T-cell (primary cell): ENCODE results near the gene NEK3. TPM values are rescaled to one million over a fixed set of nuclear protein-coding genes. Genes with fewer than 3 reads are reported as not detected.
"Not testable (repeated sequence)": the region's sequence is repeated elsewhere in the genome, so short reads cannot be mapped to it uniquely, and the experiment has no call there.

ENCODE experiments used
- ATAC-seq, 4 experiments: fragments of 200-7000 bp in 3 of 4; fragments of 150-1000 bp in 1 of 4; cut with Tn5 transposase; replicated peaks in 1 of 4; 1 replicate in 3 of 4; 2 replicates in 1 of 4; pipeline ENCODE4 v1.10.0; 2021; ENCODE audit warnings: moderate library complexity in 3 of 4, mild to moderate bottlenecking in 2 of 4, moderate number of reproducible peaks in 1 of 4
- CTCF ChIA-PET, 2 donors: fragments of 300-600 bp; sonication (Branson Sonifier 250); formaldehyde crosslinking; loops; one replicate each; lab custom pipeline; 2022; ENCODE audit warnings: antibody characterized with exemption in 2 of 2; lab: Charles Lee
- POLR2A ChIA-PET, 2 donors: fragments of 300-600 bp; sonication (Branson Sonifier 250); formaldehyde crosslinking; loops; one replicate each; lab custom pipeline; 2022; ENCODE audit warnings: antibody characterized with exemption in 2 of 2; lab: Charles Lee
- DNase-seq, 35 experiments: peaks; one replicate each; pipeline versions ENCODE4 v3.0.0 to v3.0.0-alpha.2; 2013 to 2023
- H3K27ac ChIP-seq: one replicate; pipeline ENCODE4 v1.5.1; 2013; ENCODE audit warnings: low read length
- H3K27me3 ChIP-seq, 2 experiments: replicated peaks in 1 of 2; 1 replicate in 1 of 2; 2 replicates in 1 of 2; pipeline versions ENCODE4 v1.6.1 to v1.7.0; 2013; ENCODE audit warnings: low read length in 1 of 2, mixed read lengths in 1 of 2; ENCODE audit not compliant: control insufficient read depth in 2 of 2, insufficient read depth in 2 of 2; ENCODE audit errors: extremely low read depth in 1 of 2
- H3K36me3 ChIP-seq, 2 donors: 1 replicate in 1 of 2; 2 replicates in 1 of 2; pipeline versions ENCODE4 v1.6.1 to v1.7.0; 2013; ENCODE audit warnings: low read length in 1 of 2; ENCODE audit not compliant: control insufficient read depth in 2 of 2, insufficient read depth in 1 of 2; ENCODE audit errors: extremely low read depth in 1 of 2
- H3K4me1 ChIP-seq, 2 experiments: 1 replicate in 1 of 2; 2 replicates in 1 of 2; pipeline versions ENCODE4 v1.6.1 to v1.7.0; 2013; ENCODE audit warnings: low read length in 2 of 2, mixed read lengths in 1 of 2; ENCODE audit not compliant: insufficient read depth in 2 of 2, control insufficient read depth in 1 of 2; ENCODE audit errors: extremely low read depth in 1 of 2
- H3K4me3 ChIP-seq, 2 donors: 1 replicate in 1 of 2; 2 replicates in 1 of 2; pipeline versions ENCODE4 v1.5.1 to v1.7.0; 2013; ENCODE audit warnings: mild to moderate bottlenecking in 2 of 2, low read length in 1 of 2, moderate library complexity in 1 of 2; ENCODE audit not compliant: control insufficient read depth in 1 of 2; ENCODE audit errors: extremely low read depth in 1 of 2
- H3K9me3 ChIP-seq: 2 replicates; pipeline ENCODE4 v1.7.0; 2013
- H3K27ac Mint-ChIP-seq, 2 donors: one replicate each; pipeline ENCODE4 v1.8.0; 2020 to 2021; ENCODE audit warnings: mild to moderate bottlenecking in 2 of 2, mixed read lengths in 2 of 2
- H3K27me3 Mint-ChIP-seq, 2 donors: one replicate each; pipeline ENCODE4 v1.8.0; 2021 to 2022; ENCODE audit warnings: mixed read lengths in 2 of 2
- H3K36me3 Mint-ChIP-seq: one replicate; pipeline ENCODE4 v1.8.0; 2021; ENCODE audit warnings: mixed read lengths
- H3K4me1 Mint-ChIP-seq, 3 donors: one replicate each; pipeline ENCODE4 v1.8.0; 2020 to 2022; ENCODE audit warnings: mixed read lengths in 3 of 3, mild to moderate bottlenecking in 1 of 3
- H3K4me3 Mint-ChIP-seq, 3 donors: one replicate each; pipeline ENCODE4 v1.8.0; 2020 to 2022; ENCODE audit warnings: mild to moderate bottlenecking in 3 of 3, mixed read lengths in 3 of 3, moderate library complexity in 3 of 3
- H3K9me3 Mint-ChIP-seq, 3 donors: one replicate each; pipeline ENCODE4 v1.8.0; 2020 to 2022; ENCODE audit warnings: mixed read lengths in 3 of 3
- WGBS: methylation state at CpG from one replicate; pipeline ENCODE4 v1.1.5; 2013; ENCODE audit warnings: missing lambda C conversion rate; ENCODE audit not compliant: insufficient coverage; 5-methylcytosine and 5-hydroxymethylcytosine counted together
- total RNA-seq, 35 experiments: library from RNA in 6 of 35; stranded (reverse) in 6 of 35; fragments of 120-200 nt in 1 of 35; gene quantifications; one replicate each; pipeline versions ENCODE4 v1.2.1 to v1.2.4 and lab custom pipeline; 2013 to 2026

NEK3 gene
- total RNA-seq, 5 donors from 2014 or later (not counting 1 experiment from before 2014, with no cell fraction given), result 2.8 to 7.9 (median 4.3) TPM

- H3K27me3 ChIP-seq, H3K27me3 Mint-ChIP-seq, H3K9me3 ChIP-seq, H3K4me3 ChIP-seq, H3K27ac ChIP-seq, CTCF ChIA-PET, H3K4me1 ChIP-seq, H3K9me3 Mint-ChIP-seq, DNase-seq, H3K4me3 Mint-ChIP-seq: not testable (repeated sequence)
- no CpG with 5 or more reads among the region's 4 CpGs for WGBS
- peak overlapping the region in 1 of 2 donors; percentile 43 for H3K27ac Mint-ChIP-seq
- POLR2A ChIA-PET, result interaction anchor here in 1 of 2 donors (0.6 kb wide), 1 partner anchor 244 kb away, joined by 8 read pairs; no protein-coding TSS in a partner anchor
- peaks cover 28 to 43% (median 39%) of the 10 kb centered on the region in 3 donors for H3K4me1 Mint-ChIP-seq
- peak in 2 of 4 experiments; percentile 22 to 29 for ATAC-seq
- H3K36me3 Mint-ChIP-seq, result peaks cover 20% of the 10 kb centered on the region
- H3K36me3 ChIP-seq, result peaks cover 0 to 21% of the 10 kb centered on the region in 2 donors
Observed at GRCh38 chr13:52187424-52188187, 28.2 kb upstream of the NEK3 start.

- H3K4me1 ChIP-seq, result peaks cover 0 to 5% of the 10 kb centered on the region in 2 experiments
- H3K9me3 ChIP-seq, result no peaks in the 10 kb centered on the region
- no peak overlapping the region for H3K4me3 Mint-ChIP-seq
- CTCF ChIA-PET, result no interaction called here
- H3K36me3 Mint-ChIP-seq, result peaks cover 20% of the 10 kb centered on the region
- POLR2A ChIA-PET, result interaction anchor here in 1 of 2 donors (0.6 kb wide), 1 partner anchor 245 kb away, joined by 8 read pairs; no protein-coding TSS in a partner anchor
- H3K27me3 Mint-ChIP-seq, result no peaks in the 10 kb centered on the region
- ATAC-seq, result no peak
- no CpG with 5 or more reads among the region's 1 CpG for WGBS
- no peak for DNase-seq
- no peak overlapping the region for H3K4me3 ChIP-seq
- H3K9me3 Mint-ChIP-seq, result no peaks in the 10 kb centered on the region
- peaks cover 0 to 22% of the 10 kb centered on the region in 2 donors for H3K36me3 ChIP-seq
- H3K4me1 Mint-ChIP-seq, result peaks cover 26 to 41% (median 35%) of the 10 kb centered on the region in 3 donors
- no peak overlapping the region for H3K27ac ChIP-seq
- H3K27me3 ChIP-seq, result no peaks in the 10 kb centered on the region
- H3K27ac Mint-ChIP-seq, result peak overlapping the region; percentile 28 to 43
Observed at GRCh38 chr13:52187029-52187423, 27.6 kb upstream of the NEK3 start.

DNA sequence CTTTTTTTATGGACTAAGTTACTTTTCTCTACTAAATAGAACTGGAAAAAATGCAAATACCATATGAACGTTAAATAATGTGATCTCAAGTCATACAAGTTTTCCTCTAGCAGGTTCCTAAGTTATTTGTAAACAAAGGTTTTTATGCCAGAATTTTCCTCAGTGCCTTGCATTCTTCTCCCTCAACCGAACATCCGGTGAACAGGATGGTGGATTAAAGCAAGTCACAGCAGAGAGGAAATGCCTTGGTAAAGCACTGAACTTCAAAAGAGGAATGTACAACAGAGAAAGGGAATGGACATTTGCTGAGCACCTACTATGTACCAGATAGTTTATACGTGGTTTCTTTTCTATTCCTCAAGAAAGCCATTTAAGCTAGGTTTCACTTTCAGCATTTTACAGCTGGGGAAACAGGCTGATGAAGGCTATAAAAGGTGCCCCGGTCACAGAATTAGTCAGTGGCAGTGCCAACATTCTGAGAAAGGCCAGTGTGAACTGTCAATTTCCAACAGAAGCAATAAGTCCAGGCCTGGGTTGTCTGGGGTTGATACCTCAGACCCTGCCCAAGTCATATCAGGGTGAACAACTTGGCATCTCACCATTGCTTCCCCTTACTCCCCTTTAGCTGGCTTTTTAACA, 22.0 kb upstream of the NEK3 start:
- peaks cover 0 to 41% of the 10 kb centered on the region in 2 donors for H3K36me3 ChIP-seq
- H3K4me1 Mint-ChIP-seq, H3K27ac Mint-ChIP-seq, H3K9me3 ChIP-seq, ATAC-seq, H3K4me3 ChIP-seq, DNase-seq, H3K4me1 ChIP-seq, H3K27me3 ChIP-seq, H3K9me3 Mint-ChIP-seq, H3K27me3 Mint-ChIP-seq, POLR2A ChIA-PET, H3K27ac ChIP-seq, H3K4me3 Mint-ChIP-seq: not testable (repeated sequence)
- H3K36me3 Mint-ChIP-seq, result peaks cover 37% of the 10 kb centered on the region
- CTCF ChIA-PET, result interaction anchor here in 1 of 2 donors (0.6 kb wide), 1 partner anchor 572 kb away, joined by 7 read pairs; no protein-coding TSS in a partner anchor
- WGBS, result no CpG with 5 or more reads among the region's 5 CpGs

DNA sequence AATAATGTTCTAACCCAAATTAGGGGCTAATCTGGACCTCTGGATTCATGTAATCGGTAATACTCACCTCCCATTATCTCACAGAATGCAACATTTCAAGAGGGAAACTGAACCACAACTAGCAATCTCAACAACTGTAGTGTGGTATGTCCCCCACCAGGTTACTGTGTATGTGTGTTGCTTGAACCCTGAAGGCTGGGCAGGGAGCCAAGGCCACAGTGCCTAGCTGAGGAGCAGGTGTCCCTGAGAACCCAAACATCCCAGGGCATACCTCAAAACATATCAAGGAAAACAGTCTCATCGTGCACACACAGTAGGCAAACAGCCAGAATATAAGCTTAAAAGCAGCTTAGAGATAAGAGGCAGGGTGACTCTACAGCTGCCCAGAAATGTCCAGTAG, 20.5 kb upstream of the NEK3 start:
- H3K27ac ChIP-seq, result no peak overlapping the region
- ChIA-PET CTCF (no interaction called here), POLR2A (no interaction called here)
- no peak overlapping the region for H3K4me3 ChIP-seq
- peaks cover 0 to 43% of the 10 kb centered on the region in 2 donors for H3K36me3 ChIP-seq
- ATAC-seq, result no peak
- Mint-ChIP-seq H3K27me3 (no peaks in the 10 kb centered on the region), H3K27ac (no peak overlapping the region), H3K4me1 (peaks cover 0 to 2% (median 0%) of the 10 kb centered on the region in 3 donors), H3K36me3 (peaks cover 39% of the 10 kb centered on the region), H3K9me3 (no peaks in the 10 kb centered on the region), H3K4me3 (no peak overlapping the region)
- no peaks in the 10 kb centered on the region for H3K9me3 ChIP-seq
- no peaks in the 10 kb centered on the region for H3K27me3 ChIP-seq
- H3K4me1 ChIP-seq, result no peaks in the 10 kb centered on the region
- DNase-seq, result no peak
- no CpG with 5 or more reads among the region's 2 CpGs for WGBS

DNA sequence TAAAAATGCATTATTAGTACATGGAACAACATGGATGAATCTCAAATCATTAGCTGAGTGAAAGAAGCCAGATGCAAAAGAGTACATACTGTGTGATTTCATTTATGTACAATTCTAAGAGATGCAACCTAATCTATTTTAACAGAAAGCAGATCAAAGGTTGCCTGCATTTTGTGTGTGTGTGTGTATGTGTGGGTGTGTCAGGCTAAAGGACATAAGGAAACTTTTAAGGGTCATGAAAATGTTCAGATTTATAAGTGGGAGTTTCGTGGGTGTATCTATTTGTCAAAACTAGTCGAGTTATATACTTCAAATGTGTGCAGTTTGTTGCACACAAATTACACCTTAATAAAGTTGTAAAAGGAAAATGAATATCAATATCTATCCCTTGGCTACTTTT, 17.9 kb upstream of the NEK3 start:
- Mint-ChIP-seq H3K4me1 (peaks cover 0 to 6% (median 5%) of the 10 kb centered on the region in 3 donors), H3K9me3 (no peaks in the 10 kb centered on the region), H3K27me3 (no peaks in the 10 kb centered on the region), H3K36me3 (peaks cover 38% of the 10 kb centered on the region), H3K4me3 (no peak overlapping the region), H3K27ac (no peak overlapping the region)
- WGBS, result no CpG with 5 or more reads among the region's 2 CpGs
- no peaks in the 10 kb centered on the region for H3K4me1 ChIP-seq
- DNase-seq, result no peak
- POLR2A ChIA-PET, result interaction anchor here (0.6 kb wide), 2 partner anchors 213 to 264 kb away, joined by 3 to 5 read pairs; no protein-coding TSS in a partner anchor
- H3K36me3 ChIP-seq, result peaks cover 0 to 44% of the 10 kb centered on the region in 2 donors
- ATAC-seq, result no peak
- H3K4me3 ChIP-seq, result no peak overlapping the region
- CTCF ChIA-PET, result no interaction called here
- H3K9me3 ChIP-seq, result no peaks in the 10 kb centered on the region
- no peaks in the 10 kb centered on the region for H3K27me3 ChIP-seq
- no peak overlapping the region for H3K27ac ChIP-seq

DNA sequence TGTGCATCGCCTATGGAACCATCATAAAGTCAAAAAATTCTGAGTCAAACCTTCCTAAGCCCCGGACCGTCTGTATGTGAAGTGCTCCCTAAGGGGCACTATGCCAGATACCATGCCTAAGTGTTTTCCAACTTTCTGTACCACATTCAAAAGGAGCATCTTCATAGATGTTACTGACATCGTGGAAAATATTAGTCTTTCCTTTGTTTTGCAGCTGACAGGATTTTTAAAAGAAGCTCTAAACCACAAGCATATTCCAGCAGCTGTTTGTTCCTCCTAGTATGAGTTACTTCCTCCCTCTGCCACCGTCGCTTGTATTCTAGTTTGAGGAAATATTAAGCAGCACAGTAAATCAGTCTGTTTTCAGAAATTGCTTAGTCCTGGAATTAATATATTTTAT, 14.6 kb upstream of the NEK3 start:
- DNase-seq, H3K27me3 ChIP-seq, H3K4me3 ChIP-seq, H3K4me3 Mint-ChIP-seq, H3K27ac ChIP-seq, POLR2A ChIA-PET, ATAC-seq, H3K9me3 Mint-ChIP-seq, H3K27me3 Mint-ChIP-seq, H3K4me1 ChIP-seq, H3K4me1 Mint-ChIP-seq, H3K9me3 ChIP-seq: not testable (repeated sequence)
- Mint-ChIP-seq H3K36me3 (peaks cover 36% of the 10 kb centered on the region), H3K27ac (peak overlapping the region; percentile 23 to 55)
- H3K36me3 ChIP-seq, result peaks cover 2 to 49% of the 10 kb centered on the region in 2 donors
- no CpG with 5 or more reads among the region's 6 CpGs for WGBS
- CTCF ChIA-PET, result interaction anchor here in 1 of 2 donors (1.0 kb wide), 1 partner anchor 8 kb away, joined by 4 read pairs; no protein-coding TSS in a partner anchor
